Astrocyte of the cerebellum (primary cell): ENCODE measurements around the gene PLCH2.

Source experiments
- DNase-seq: peaks from one replicate; pipeline ENCODE4 v3.0.0-alpha.2; 2011; ENCODE audit warnings: low read depth
- H3K4me3 ChIP-seq: 2 replicates; pipeline ENCODE4 v1.5.1; 2011; ENCODE audit warnings: mild to moderate bottlenecking, low read depth, low read length, moderate library complexity
- CTCF ChIP-seq: IDR thresholded peaks from 2 replicates; pipeline ENCODE4 v1.5.1; 2012; ENCODE audit warnings: low read length, low read depth, moderate library complexity, mild to moderate bottlenecking; ENCODE audit errors: missing control alignments
- in situ Hi-C: cut with HindIII; loops from 2 replicates; pipeline ENCODE4 v1.10.0; 2017; ENCODE audit warnings: low sequenced_read_pairs

The PLCH2 gene

GRCh38 chr1:2544093-2544874 lies 68.2 kb downstream of the PLCH2 start:
- TF ChIP-seq CTCF = no peak
- in situ Hi-C loops = no loop called here
- DNase-seq = no peak
- no peak overlapping the region for H3K4me3 ChIP-seq

GRCh38 chr1:2544875-2545640 lies 69.0 kb downstream of the PLCH2 start:
- in situ Hi-C loops = no loop called here

GRCh38 chr1:2545754-2546514 lies 69.8 kb downstream of the PLCH2 start:
- DNase-seq = no peak
- in situ Hi-C loops = no loop called here
- TF ChIP-seq CTCF = no peak
- H3K4me3 ChIP-seq = peak overlapping the region; percentile 27

More at GRCh38 chr1:2544875-2545640, 69.0 kb downstream of the PLCH2 start:
- no peak overlapping the region for H3K4me3 ChIP-seq
- TF ChIP-seq CTCF = no peak
- DNase-seq = no peak

DNA sequence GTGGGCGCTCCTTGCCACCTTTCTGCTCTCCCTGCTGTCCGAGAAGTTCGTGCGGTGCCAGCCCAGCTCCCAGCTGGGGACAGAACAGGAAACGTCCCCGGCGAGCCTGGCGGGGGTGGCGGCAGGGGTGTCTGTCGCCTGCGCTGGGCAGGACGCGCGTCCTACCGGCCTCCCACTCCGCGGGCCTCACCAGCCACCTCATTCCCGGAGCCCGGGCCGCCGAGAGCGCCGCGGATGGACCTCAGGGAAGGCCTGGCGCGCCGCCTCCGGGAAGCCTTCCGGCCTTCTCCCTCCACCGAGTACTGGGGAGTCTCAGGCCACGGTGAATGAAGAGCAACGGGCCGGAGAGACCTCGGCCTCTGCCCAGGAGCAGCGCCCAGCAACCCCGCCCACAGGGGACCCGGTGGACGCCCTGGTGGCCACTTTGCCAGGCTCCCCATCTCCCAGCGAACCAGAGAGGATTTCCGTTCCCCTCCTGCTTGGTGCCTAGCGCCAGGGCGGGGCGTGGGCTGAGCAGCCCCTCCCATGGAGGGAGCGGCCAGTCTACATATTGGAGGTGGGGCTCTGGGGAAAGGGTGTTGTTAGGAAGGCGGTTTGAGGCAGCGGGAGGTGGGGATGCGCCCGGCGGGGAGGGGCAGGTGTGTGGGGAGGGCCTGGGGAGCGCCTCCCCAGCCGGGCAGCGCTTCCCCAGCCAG lies 70.6 kb downstream of the PLCH2 start:
- peak overlapping the region; percentile 27 for H3K4me3 ChIP-seq

DNA sequence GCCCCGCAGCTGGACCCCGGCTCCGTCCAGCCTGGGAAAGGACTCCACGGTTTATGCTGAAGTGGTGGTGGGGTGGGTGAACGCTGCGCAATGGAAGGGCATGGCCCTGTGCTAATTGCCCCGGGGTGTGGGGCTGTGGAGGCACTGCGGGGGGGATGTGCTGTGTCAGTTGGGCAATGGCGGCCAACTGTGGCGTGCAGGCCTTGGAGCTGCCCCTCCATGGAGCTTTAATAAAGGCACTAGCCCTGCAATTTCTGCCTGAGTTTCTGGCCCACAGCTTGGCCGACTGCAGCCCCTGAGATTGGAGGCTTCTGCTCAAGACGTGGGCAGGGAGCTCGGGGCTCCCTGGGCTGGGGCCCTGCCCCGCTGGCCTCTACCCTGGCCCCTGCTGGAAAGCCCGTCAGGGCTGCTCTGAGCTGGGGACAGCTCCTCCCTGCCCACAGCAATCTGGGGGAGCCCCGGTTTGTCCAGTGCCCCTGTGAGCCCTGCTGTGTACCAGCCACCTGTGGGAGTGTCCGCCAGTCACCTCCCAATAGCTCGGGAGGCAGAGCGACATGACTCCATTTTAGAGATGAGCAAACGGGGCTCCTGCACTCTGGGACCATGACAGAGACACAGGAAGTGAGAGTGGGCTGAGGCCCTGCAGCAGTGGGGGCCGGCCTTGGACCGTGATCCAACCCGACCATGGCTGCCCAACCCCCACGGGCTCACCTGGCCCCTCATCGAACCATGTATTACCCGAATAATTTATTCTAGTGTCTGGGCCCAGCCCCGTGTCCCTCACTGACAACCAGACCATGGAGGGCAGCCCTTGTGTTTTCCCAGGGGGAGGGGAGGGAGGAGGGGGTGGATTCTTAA lies 71.3 kb downstream of the PLCH2 start:
- H3K4me3 ChIP-seq = peak overlapping the region; percentile 27
- DNase-seq = no peak
- TF ChIP-seq CTCF = no peak
- in situ Hi-C loops = no loop called here

More for the DNA sequence above, 70.6 kb downstream of the PLCH2 start:
- in situ Hi-C loops = no loop called here
- TF ChIP-seq CTCF = no peak
- DNase-seq = no peak
